T-helper 1 cell treated with Interleukin-12 subunit alpha and Interleukin-12 subunit beta and Interleukin-4 antibody, amounts not matched to agents 30 μg/mL and 1 μg/mL, for 36 hours (primary cell): ENCODE measurements around the gene TANGO2.

ENCODE experiments used
- H3K27ac Mint-ChIP-seq: one replicate; pipeline ENCODE4 v1.8.0; 2021; ENCODE audit warnings: mild to moderate bottlenecking, mixed read lengths
- H3K27me3 Mint-ChIP-seq: one replicate; pipeline ENCODE4 v1.8.0; 2021; ENCODE audit warnings: low read depth, mixed read lengths
- H3K36me3 Mint-ChIP-seq: one replicate; pipeline ENCODE4 v1.8.0; 2021; ENCODE audit warnings: low read depth, mixed read lengths
- H3K4me1 Mint-ChIP-seq: one replicate; pipeline ENCODE4 v1.8.0; 2021; ENCODE audit warnings: low read depth, mixed read lengths
- H3K4me3 Mint-ChIP-seq: one replicate; pipeline ENCODE4 v1.8.0; 2021; ENCODE audit warnings: mild to moderate bottlenecking, moderate library complexity, mixed read lengths
- H3K9me3 Mint-ChIP-seq: one replicate; pipeline ENCODE4 v1.8.0; 2021; ENCODE audit warnings: mixed read lengths

TANGO2 gene

GRCh38 chr22:20043057-20043996, 22.4 kb downstream of the TANGO2 start:
- Mint-ChIP-seq H3K36me3 (peaks cover 32% of the 10 kb centered on the region), H3K27me3 (no peaks in the 10 kb centered on the region)

GRCh38 chr22:20043997-20044342, 23.1 kb downstream of the TANGO2 start:
- Mint-ChIP-seq H3K4me1 (no peaks in the 10 kb centered on the region), H3K9me3 (peaks cover 13% of the 10 kb centered on the region), H3K27me3 (no peaks in the 10 kb centered on the region), H3K4me3 (no peak overlapping the region), H3K36me3 (peaks cover 37% of the 10 kb centered on the region), H3K27ac (no peak overlapping the region)

More at GRCh38 chr22:20043057-20043996, 22.4 kb downstream of the TANGO2 start:
- Mint-ChIP-seq H3K9me3 (peaks cover 7% of the 10 kb centered on the region), H3K4me3 (no peak overlapping the region), H3K4me1 (no peaks in the 10 kb centered on the region), H3K27ac (no peak overlapping the region)

- H3K27ac Mint-ChIP-seq: no peak overlapping the region
- H3K36me3 Mint-ChIP-seq: peaks cover 40% of the 10 kb centered on the region
- no peaks in the 10 kb centered on the region for H3K4me1 Mint-ChIP-seq
- H3K9me3 Mint-ChIP-seq: peaks cover 16% of the 10 kb centered on the region
- no peaks in the 10 kb centered on the region for H3K27me3 Mint-ChIP-seq
- H3K4me3 Mint-ChIP-seq: no peak overlapping the region
Measured at GRCh38 chr22:20044495-20045151, 23.7 kb downstream of the TANGO2 start.

GRCh38 chr22:20046730-20047129, 25.8 kb downstream of the TANGO2 start:
- H3K9me3 Mint-ChIP-seq: peaks cover 16% of the 10 kb centered on the region
- peak overlapping the region; percentile 39 for H3K27ac Mint-ChIP-seq
- H3K27me3 Mint-ChIP-seq: no peaks in the 10 kb centered on the region
- H3K4me1 Mint-ChIP-seq: no peaks in the 10 kb centered on the region
- H3K36me3 Mint-ChIP-seq: peaks cover 36% of the 10 kb centered on the region
- no peak overlapping the region for H3K4me3 Mint-ChIP-seq

GRCh38 chr22:20051927-20052308, 31.0 kb downstream of the TANGO2 start:
- peaks cover 13% of the 10 kb centered on the region for H3K9me3 Mint-ChIP-seq
- H3K36me3 Mint-ChIP-seq: peaks cover 24% of the 10 kb centered on the region
- H3K4me3 Mint-ChIP-seq: no peak overlapping the region
- H3K27me3 Mint-ChIP-seq: no peaks in the 10 kb centered on the region
- H3K4me1 Mint-ChIP-seq: no peaks in the 10 kb centered on the region
- H3K27ac Mint-ChIP-seq: no peak overlapping the region

- Mint-ChIP-seq H3K4me1 (no peaks in the 10 kb centered on the region), H3K9me3 (peaks cover 13% of the 10 kb centered on the region), H3K4me3 (no peak overlapping the region), H3K36me3 (peaks cover 20% of the 10 kb centered on the region), H3K27ac (no peak overlapping the region), H3K27me3 (no peaks in the 10 kb centered on the region)
Measured at GRCh38 chr22:20052309-20053259, 31.7 kb downstream of the TANGO2 start.

GRCh38 chr22:20053407-20054033, 32.6 kb downstream of the TANGO2 start:
- Mint-ChIP-seq H3K27me3 (no peaks in the 10 kb centered on the region), H3K9me3 (peaks cover 7% of the 10 kb centered on the region), H3K27ac (no peak overlapping the region), H3K4me3 (no peak overlapping the region), H3K4me1 (no peaks in the 10 kb centered on the region), H3K36me3 (peaks cover 19% of the 10 kb centered on the region)

GRCh38 chr22:20054034-20054427, 33.1 kb downstream of the TANGO2 start:
- peaks cover 3% of the 10 kb centered on the region for H3K9me3 Mint-ChIP-seq
- no peak overlapping the region for H3K4me3 Mint-ChIP-seq
- H3K36me3 Mint-ChIP-seq: peaks cover 14% of the 10 kb centered on the region
- peaks cover 2% of the 10 kb centered on the region for H3K4me1 Mint-ChIP-seq
- no peak overlapping the region for H3K27ac Mint-ChIP-seq
- H3K27me3 Mint-ChIP-seq: no peaks in the 10 kb centered on the region

- no peak overlapping the region for H3K27ac Mint-ChIP-seq
Measured at GRCh38 chr22:20054485-20054884, 33.6 kb downstream of the TANGO2 start.

GRCh38 chr22:20055144-20055543, 34.2 kb downstream of the TANGO2 start:
- Mint-ChIP-seq H3K4me1 (peaks cover 7% of the 10 kb centered on the region), H3K36me3 (peaks cover 8% of the 10 kb centered on the region), H3K4me3 (no peak overlapping the region), H3K27ac (no peak overlapping the region), H3K27me3 (no peaks in the 10 kb centered on the region), H3K9me3 (no peaks in the 10 kb centered on the region)

More at GRCh38 chr22:20054485-20054884, 33.6 kb downstream of the TANGO2 start:
- no peaks in the 10 kb centered on the region for H3K9me3 Mint-ChIP-seq
- H3K4me3 Mint-ChIP-seq: no peak overlapping the region
- no peaks in the 10 kb centered on the region for H3K27me3 Mint-ChIP-seq
- peaks cover 5% of the 10 kb centered on the region for H3K4me1 Mint-ChIP-seq
- H3K36me3 Mint-ChIP-seq: peaks cover 11% of the 10 kb centered on the region

- no peaks in the 10 kb centered on the region for H3K9me3 Mint-ChIP-seq
- no peaks in the 10 kb centered on the region for H3K27me3 Mint-ChIP-seq
- no peak overlapping the region for H3K27ac Mint-ChIP-seq
- peaks cover 8% of the 10 kb centered on the region for H3K36me3 Mint-ChIP-seq
- H3K4me3 Mint-ChIP-seq: no peak overlapping the region
- peaks cover 7% of the 10 kb centered on the region for H3K4me1 Mint-ChIP-seq
Measured at GRCh38 chr22:20055654-20056053, 34.7 kb downstream of the TANGO2 start.

GRCh38 chr22:20056161-20056560, 35.3 kb downstream of the TANGO2 start:
- Mint-ChIP-seq H3K27ac (no peak overlapping the region), H3K27me3 (no peaks in the 10 kb centered on the region), H3K36me3 (peaks cover 8% of the 10 kb centered on the region), H3K4me1 (peaks cover 7% of the 10 kb centered on the region), H3K4me3 (no peak overlapping the region), H3K9me3 (no peaks in the 10 kb centered on the region)

- H3K9me3 Mint-ChIP-seq: no peaks in the 10 kb centered on the region
- peaks cover 8% of the 10 kb centered on the region for H3K36me3 Mint-ChIP-seq
- no peak overlapping the region for H3K27ac Mint-ChIP-seq
- H3K4me1 Mint-ChIP-seq: peaks cover 7% of the 10 kb centered on the region
- no peak overlapping the region for H3K4me3 Mint-ChIP-seq
- no peaks in the 10 kb centered on the region for H3K27me3 Mint-ChIP-seq
Measured at GRCh38 chr22:20056696-20057386, 35.9 kb downstream of the TANGO2 start.
